Stimulated activated CD4-positive, alpha-beta T cell treated with anti-CD3 and anti-CD28 coated beads, Interleukin-1b, Interleukin-23, amount 100 ng/mL, for 48 hours (primary cell): ENCODE results near the gene KIAA2012.
"Not testable (repeated sequence)": the region's sequence is repeated elsewhere in the genome, so short reads cannot be mapped to it uniquely, and the experiment has no call there.

Source experiments
- DNase-seq: peaks from one replicate; pipeline ENCODE4 v3.0.0-alpha.2; 2020

KIAA2012 gene

DNA sequence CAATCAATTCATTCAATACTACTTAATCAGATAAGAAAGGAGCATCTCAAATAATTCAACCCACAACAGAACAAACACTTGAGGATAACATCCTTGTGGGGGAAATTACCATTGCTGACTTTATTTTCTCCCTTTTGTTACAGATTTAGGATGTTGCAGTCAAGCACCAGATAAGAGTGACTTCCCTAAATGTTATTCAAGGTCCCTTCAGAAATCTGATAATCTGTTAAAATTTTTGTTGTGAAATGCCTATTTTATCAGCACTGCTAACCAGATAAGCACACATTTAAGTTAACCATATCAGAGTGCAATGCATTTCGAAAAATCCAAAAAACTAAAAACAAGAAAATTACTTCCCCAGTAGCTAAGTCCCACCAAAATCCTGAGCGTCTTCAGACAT lies 131.8 kb downstream of the KIAA2012 start:
- DNase-seq: no peak

DNA sequence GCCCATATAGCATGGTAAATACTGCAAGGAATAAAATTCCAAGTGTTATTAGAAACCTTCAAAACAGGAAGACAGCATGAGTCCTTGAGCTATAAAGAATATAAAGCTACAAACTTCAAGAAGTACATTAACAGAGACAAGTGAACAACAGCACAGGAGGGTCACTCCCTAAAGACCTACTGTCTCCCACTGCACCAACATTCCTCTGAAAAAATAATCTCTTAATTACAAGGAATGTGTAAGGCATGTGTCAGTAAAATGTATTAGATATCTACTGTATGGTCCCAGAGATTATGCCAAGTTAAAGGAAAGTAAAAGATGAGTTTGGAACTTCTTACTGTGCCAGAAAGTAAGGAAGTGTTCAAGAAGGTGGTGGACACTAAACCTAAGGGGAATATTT lies 135.5 kb downstream of the KIAA2012 start:
- no peak for DNase-seq

DNA sequence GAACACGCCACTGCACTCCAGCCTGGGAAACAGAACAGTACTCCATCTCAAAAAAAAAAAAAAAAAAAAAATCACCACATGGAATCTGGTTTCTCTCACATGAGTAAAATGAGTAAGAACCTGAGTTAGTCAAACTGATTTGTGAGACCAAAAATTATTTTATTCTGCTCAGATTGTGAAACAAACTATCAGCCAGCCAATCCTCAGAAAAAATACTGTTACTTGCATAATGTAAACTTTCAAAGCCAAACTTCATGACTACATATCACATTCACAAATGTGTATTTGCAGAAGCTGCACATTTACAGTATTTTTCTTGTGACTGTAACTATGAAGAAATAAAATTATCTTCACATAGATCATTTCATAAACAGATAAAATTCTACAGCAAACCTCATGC lies 142.1 kb downstream of the KIAA2012 start:
- DNase-seq: no peak

DNA sequence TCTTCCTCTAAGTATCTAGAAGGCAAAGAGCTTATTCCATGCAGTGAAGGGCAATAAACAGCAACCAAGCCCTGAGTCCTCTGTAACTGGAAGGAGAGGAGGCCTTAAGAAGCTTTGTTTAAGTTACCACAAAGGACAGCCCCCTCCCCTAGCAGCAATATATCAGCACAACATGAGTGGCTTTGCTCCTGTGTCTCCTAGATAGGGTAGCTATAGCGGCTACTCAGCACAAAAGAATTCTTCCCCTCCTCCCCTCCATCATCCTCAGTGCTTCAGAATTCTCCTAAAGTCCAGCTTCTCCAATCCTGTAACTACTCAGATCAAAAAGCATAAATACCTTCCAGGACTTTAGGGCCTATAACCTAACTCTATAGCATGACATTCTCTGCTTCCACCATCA lies 148.8 kb downstream of the KIAA2012 start:
- no peak for DNase-seq

DNA sequence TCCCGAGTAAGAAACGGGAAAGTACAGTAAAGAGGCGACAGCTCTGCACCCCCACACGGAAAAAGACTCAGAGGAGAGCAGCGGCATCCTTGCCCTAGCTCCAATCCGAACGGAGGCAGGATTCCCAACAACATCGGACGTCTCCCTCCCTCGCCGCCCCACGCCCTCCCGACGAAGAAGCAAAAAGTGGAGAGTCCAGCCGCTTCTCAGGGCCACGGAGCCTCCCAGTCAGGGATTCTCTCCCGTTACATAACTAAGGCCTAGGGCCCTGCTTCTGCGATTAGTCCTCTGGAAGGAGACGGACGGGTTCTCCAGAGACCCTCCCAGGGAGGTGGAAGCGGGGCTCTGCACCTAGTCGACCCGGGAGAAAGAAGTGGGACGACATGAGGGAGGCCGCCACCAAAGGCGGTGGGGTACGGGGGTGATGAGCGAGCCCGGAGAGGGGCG lies 164.8 kb downstream of the KIAA2012 start:
- DNase-seq: peak; percentile 13

DNA sequence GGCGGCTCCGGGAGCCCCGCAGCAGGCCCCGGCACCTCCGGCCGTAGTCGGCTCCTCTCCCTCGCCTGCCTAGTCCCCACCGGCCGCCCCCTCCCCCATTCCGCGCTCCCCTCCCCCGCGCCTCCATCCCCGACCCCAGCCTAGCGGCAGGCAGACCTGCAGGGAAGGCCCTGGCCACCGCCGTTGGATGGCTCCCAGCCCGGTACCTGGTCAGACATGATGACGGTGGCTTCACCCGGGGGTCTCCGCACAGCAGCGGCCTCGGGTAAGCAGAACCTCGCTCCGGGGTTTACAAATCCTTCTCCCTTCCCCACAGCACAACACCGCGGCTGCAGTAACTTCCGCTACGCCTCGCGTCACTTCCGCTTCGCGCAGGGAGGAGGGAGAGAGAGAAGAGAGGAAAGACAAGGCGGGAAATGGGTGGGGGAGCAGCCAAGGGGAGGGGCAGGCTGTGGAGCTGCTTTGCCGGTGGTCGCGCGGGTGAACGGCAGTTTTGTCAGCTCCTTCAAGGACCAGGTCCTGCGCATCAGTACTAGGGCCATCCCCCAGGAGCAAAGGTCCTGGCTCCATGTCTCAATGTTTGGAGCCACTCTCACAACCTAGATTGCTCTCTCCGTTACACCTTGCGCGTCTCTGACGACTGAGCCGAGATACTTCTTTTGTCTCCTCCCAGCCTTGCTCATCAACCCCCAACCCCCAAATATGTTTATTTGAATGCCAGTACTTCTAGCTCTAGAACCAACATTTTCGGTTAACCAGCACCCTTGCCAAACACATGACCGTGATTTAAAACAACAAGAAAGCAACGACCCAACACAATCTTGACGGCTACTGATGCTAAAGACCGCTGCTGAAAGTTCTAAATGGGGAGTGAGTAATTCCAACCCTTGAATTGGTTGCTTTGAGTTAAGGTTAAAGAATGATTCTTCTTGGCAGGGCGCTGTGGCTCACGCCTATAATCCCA lies 165.5 kb downstream of the KIAA2012 start, which contains the start of gene SUMO1:
Gene SUMO1, minus strand, starts transcription at position 364 of the 964 bp plus-strand sequence. Its CDS starts 146 bp downstream, at position 218.
- DNase-seq: peak; percentile 92

DNA sequence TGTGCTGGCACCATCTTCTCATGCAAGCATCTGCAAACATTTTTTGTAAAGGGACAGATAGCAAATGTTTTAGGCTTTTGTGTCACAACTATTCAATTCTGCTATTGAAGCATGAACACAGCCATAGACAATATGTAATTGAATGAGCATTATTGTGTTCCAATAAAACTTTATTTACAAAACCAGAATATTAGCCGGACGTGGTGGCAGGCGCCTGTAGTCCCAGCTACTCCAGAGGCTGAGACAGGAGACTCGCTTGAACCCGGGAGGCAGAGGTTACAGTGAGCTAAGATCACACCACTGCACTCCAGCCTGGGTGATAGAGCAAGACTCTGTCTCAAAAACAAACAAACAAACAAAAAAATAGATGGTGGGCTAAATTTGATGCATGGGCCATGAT lies 174.7 kb downstream of the KIAA2012 start:
- not testable (repeated sequence) for DNase-seq

DNA sequence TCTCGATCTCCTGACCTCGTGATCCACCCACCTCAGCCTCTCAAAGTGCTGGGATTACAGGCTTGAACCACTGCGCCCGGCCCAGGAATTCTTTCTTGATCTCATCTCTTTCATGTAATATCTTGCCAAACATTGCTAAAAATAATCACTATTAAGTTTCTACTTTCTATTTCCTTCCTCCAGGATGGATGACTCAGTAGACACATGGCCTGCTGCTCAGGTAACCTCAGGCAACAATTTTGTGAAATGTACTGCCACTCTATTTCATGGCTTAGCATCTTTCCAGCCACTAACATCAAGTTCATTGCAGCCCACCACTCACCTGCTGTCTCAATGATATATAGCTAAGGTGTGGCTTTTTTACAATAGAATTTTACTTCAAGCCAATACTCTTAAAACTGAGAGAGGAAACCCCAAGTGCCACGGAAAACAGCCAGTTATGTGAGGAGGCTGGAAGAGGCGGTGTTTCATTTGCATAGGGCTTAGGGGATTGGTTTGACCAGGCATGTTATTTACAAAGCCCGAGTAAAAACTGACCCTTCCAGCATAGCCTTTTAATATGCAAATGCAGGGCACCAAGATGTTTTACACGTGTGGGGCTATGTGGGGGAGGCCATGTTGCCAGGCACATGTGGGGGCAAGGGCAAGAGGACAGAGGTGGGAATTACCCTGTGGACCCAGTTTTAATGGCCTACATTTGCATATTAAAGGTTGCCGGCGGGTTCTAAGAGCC lies 176.6 kb downstream of the KIAA2012 start:
- DNase-seq: no peak

DNA sequence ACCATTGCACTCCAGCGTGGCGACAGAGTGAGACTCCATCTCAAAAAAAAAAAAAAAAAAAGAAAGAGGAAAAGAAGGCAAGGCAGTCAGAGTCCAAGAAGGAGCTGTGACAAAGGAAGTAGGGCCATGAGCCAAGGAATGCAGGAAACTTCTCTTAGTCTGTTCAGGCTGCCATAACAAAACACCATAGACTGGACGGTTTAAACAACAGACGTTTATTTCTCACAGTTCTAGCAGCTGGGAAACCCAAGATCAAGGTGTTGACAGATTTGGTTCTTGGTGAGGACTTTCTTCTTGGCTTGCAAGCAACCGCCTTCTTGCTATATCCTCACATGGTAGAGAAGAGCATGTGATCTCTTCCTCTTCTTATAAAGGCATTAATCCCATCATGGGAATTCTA lies 178.4 kb downstream of the KIAA2012 start:
- DNase-seq: no peak
